ENCODE measurements around the gene OTUD4. TPM values are rescaled to one million over a fixed set of nuclear protein-coding genes. Genes with fewer than 3 reads are reported as not detected.

Gene OTUD4
- total RNA-seq, 3 donors from 2014 or later, result 94.4 to 113 (median 103) TPM

GRCh38 chr4:145130130-145130529, 50.3 kb downstream of the OTUD4 start:
- Mint-ChIP-seq H3K9me3 (no peaks in the 10 kb centered on the region), H3K27me3 (ENCODE audit: low read depth) (no peaks in the 10 kb centered on the region), H3K4me1 (ENCODE audit: low read depth) (peaks cover 51% of the 10 kb centered on the region), H3K36me3 (ENCODE audit: insufficient read depth) (peaks cover 48% of the 10 kb centered on the region), H3K4me3 (no peak overlapping the region)
- DNase-seq (no peak), ATAC-seq (no peak)

GRCh38 chr4:145125396-145125795, 55.0 kb downstream of the OTUD4 start:
- no peak overlapping the region for H3K4me3 Mint-ChIP-seq
- H3K4me1 Mint-ChIP-seq (ENCODE audit: low read depth), result peaks cover 20% of the 10 kb centered on the region
- DNase-seq, result no peak
- H3K9me3 Mint-ChIP-seq, result no peaks in the 10 kb centered on the region
- H3K27me3 Mint-ChIP-seq (ENCODE audit: low read depth), result no peaks in the 10 kb centered on the region
- H3K36me3 Mint-ChIP-seq (ENCODE audit: insufficient read depth), result peaks cover 40% of the 10 kb centered on the region
- ATAC-seq, result no peak

GRCh38 chr4:145108128-145108527, 72.3 kb downstream of the OTUD4 start:
- DNase-seq (no peak), ATAC-seq (no peak)
- peaks cover 39% of the 10 kb centered on the region for H3K36me3 Mint-ChIP-seq (ENCODE audit: insufficient read depth)
- H3K4me1 Mint-ChIP-seq (ENCODE audit: low read depth), result peaks cover 17% of the 10 kb centered on the region
- H3K9me3 Mint-ChIP-seq, result no peaks in the 10 kb centered on the region
- no peaks in the 10 kb centered on the region for H3K27me3 Mint-ChIP-seq (ENCODE audit: low read depth)
- H3K4me3 Mint-ChIP-seq, result no peak overlapping the region

GRCh38 chr4:145107126-145107525, 73.3 kb downstream of the OTUD4 start:
- H3K4me3 Mint-ChIP-seq, result no peak overlapping the region
- peaks cover 17% of the 10 kb centered on the region for H3K4me1 Mint-ChIP-seq (ENCODE audit: low read depth)
- H3K27me3 Mint-ChIP-seq (ENCODE audit: low read depth), result no peaks in the 10 kb centered on the region
- DNase-seq (no peak), ATAC-seq (no peak)
- peaks cover 32% of the 10 kb centered on the region for H3K36me3 Mint-ChIP-seq (ENCODE audit: insufficient read depth)
- no peaks in the 10 kb centered on the region for H3K9me3 Mint-ChIP-seq

GRCh38 chr4:145103496-145103895, 76.9 kb downstream of the OTUD4 start:
- ATAC-seq (no peak), DNase-seq (no peak)
- Mint-ChIP-seq H3K27me3 (ENCODE audit: low read depth) (no peaks in the 10 kb centered on the region), H3K4me1 (ENCODE audit: low read depth) (peaks cover 20% of the 10 kb centered on the region), H3K36me3 (ENCODE audit: insufficient read depth) (peaks cover 15% of the 10 kb centered on the region), H3K9me3 (no peaks in the 10 kb centered on the region), H3K4me3 (peak overlapping the region; percentile 43)

- peaks cover 20% of the 10 kb centered on the region for H3K4me1 Mint-ChIP-seq (ENCODE audit: low read depth)
Measured at GRCh38 chr4:145102619-145103018, 77.8 kb downstream of the OTUD4 start.

GRCh38 chr4:145101091-145101490, 79.3 kb downstream of the OTUD4 start:
- Mint-ChIP-seq H3K27me3 (ENCODE audit: low read depth) (no peaks in the 10 kb centered on the region), H3K9me3 (no peaks in the 10 kb centered on the region), H3K4me3 (no peak overlapping the region), H3K4me1 (ENCODE audit: low read depth) (peaks cover 23% of the 10 kb centered on the region), H3K36me3 (ENCODE audit: insufficient read depth) (peaks cover 6% of the 10 kb centered on the region)
- no peak for DNase-seq
- ATAC-seq, result no peak

More at GRCh38 chr4:145102619-145103018, 77.8 kb downstream of the OTUD4 start:
- Mint-ChIP-seq H3K36me3 (ENCODE audit: insufficient read depth) (peaks cover 14% of the 10 kb centered on the region), H3K9me3 (no peaks in the 10 kb centered on the region), H3K27me3 (ENCODE audit: low read depth) (no peaks in the 10 kb centered on the region), H3K4me3 (no peak overlapping the region)
- ATAC-seq (no peak), DNase-seq (no peak)

- peak overlapping the region; percentile 91 for H3K4me3 Mint-ChIP-seq
- ATAC-seq (no peak), DNase-seq (no peak)
- H3K27me3 Mint-ChIP-seq (ENCODE audit: low read depth), result no peaks in the 10 kb centered on the region
- peaks cover 31% of the 10 kb centered on the region for H3K4me1 Mint-ChIP-seq (ENCODE audit: low read depth)
- H3K36me3 Mint-ChIP-seq (ENCODE audit: insufficient read depth), result peaks cover 14% of the 10 kb centered on the region
- H3K9me3 Mint-ChIP-seq, result no peaks in the 10 kb centered on the region
Measured at GRCh38 chr4:145099653-145100052, 80.7 kb downstream of the OTUD4 start.

- peak; percentile 58 to 63 for ATAC-seq
- DNase-seq, result peak; percentile 47
- Mint-ChIP-seq H3K9me3 (peaks cover 4% of the 10 kb centered on the region), H3K27me3 (ENCODE audit: low read depth) (no peaks in the 10 kb centered on the region), H3K4me3 (peak overlapping the region; percentile 91), H3K36me3 (ENCODE audit: insufficient read depth) (peaks cover 21% of the 10 kb centered on the region), H3K4me1 (ENCODE audit: low read depth) (peaks cover 31% of the 10 kb centered on the region)
Measured at GRCh38 chr4:145098675-145099037, 81.7 kb downstream of the OTUD4 start.

GRCh38 chr4:145097821-145098674, 82.3 kb downstream of the OTUD4 start, which contains the start of the genes ABCE1 and ANAPC10:
ABCE1 (plus strand) TSS chr4:145098311; CDS start chr4:145104413, 6,102 bp downstream.
ANAPC10 (minus strand) TSS chr4:145098196; CDS start chr4:145096099, 2,097 bp downstream.
- no peaks in the 10 kb centered on the region for H3K27me3 Mint-ChIP-seq (ENCODE audit: low read depth)
- H3K4me3 Mint-ChIP-seq, result peak within 1 kb of the TSS; percentile 91
- H3K9me3 Mint-ChIP-seq, result peaks cover 10% of the 10 kb centered on the region
- DNase-seq (peak; percentile 96), ATAC-seq (peak; percentile 86 to 88)
- peaks cover 27% of the 10 kb centered on the region for H3K36me3 Mint-ChIP-seq (ENCODE audit: insufficient read depth)
- H3K4me1 Mint-ChIP-seq (ENCODE audit: low read depth), result peaks cover 28% of the 10 kb centered on the region

- ATAC-seq (peak; percentile 4 to 9), DNase-seq (no peak)
- Mint-ChIP-seq H3K9me3 (peaks cover 10% of the 10 kb centered on the region), H3K4me1 (ENCODE audit: low read depth) (peaks cover 28% of the 10 kb centered on the region), H3K4me3 (peak overlapping the region; percentile 91), H3K27me3 (ENCODE audit: low read depth) (no peaks in the 10 kb centered on the region), H3K36me3 (ENCODE audit: insufficient read depth) (peaks cover 33% of the 10 kb centered on the region)
Measured at GRCh38 chr4:145097331-145097820, 83.0 kb downstream of the OTUD4 start.

- peaks cover 54% of the 10 kb centered on the region for H3K36me3 Mint-ChIP-seq (ENCODE audit: insufficient read depth)
- no peaks in the 10 kb centered on the region for H3K27me3 Mint-ChIP-seq (ENCODE audit: low read depth)
- no peak for ATAC-seq
- H3K4me3 Mint-ChIP-seq, result no peak overlapping the region
- DNase-seq, result no peak
- peaks cover 25% of the 10 kb centered on the region for H3K4me1 Mint-ChIP-seq (ENCODE audit: low read depth)
- peaks cover 10% of the 10 kb centered on the region for H3K9me3 Mint-ChIP-seq
Measured at GRCh38 chr4:145093638-145094037, 86.8 kb downstream of the OTUD4 start.

GRCh38 chr4:145090380-145090779, 90.0 kb downstream of the OTUD4 start:
- no peak for DNase-seq

GRCh38 chr4:145083891-145084605, 96.3 kb downstream of the OTUD4 start:
- ATAC-seq (no peak), DNase-seq (no peak)
- H3K27me3 Mint-ChIP-seq (ENCODE audit: low read depth), result no peaks in the 10 kb centered on the region
- peaks cover 29% of the 10 kb centered on the region for H3K36me3 Mint-ChIP-seq (ENCODE audit: insufficient read depth)
- no peaks in the 10 kb centered on the region for H3K9me3 Mint-ChIP-seq
- no peak overlapping the region for H3K4me3 Mint-ChIP-seq
- H3K4me1 Mint-ChIP-seq (ENCODE audit: low read depth), result peaks cover 19% of the 10 kb centered on the region

More at GRCh38 chr4:145090380-145090779, 90.0 kb downstream of the OTUD4 start:
- no peak for ATAC-seq
- Mint-ChIP-seq H3K36me3 (ENCODE audit: insufficient read depth) (peaks cover 68% of the 10 kb centered on the region), H3K9me3 (peaks cover 10% of the 10 kb centered on the region), H3K4me1 (ENCODE audit: low read depth) (peaks cover 25% of the 10 kb centered on the region), H3K4me3 (no peak overlapping the region), H3K27me3 (ENCODE audit: low read depth) (no peaks in the 10 kb centered on the region)
